Activated T-helper 1 cell treated with Interleukin-2 at 50 U/mL for 16 hours (primary cell): ENCODE data around the gene IQCM.

Source experiments
- DNase-seq: peaks from one replicate; pipeline ENCODE4 v3.0.0-alpha.2; 2020; ENCODE audit warnings: low read depth

The IQCM gene

GRCh38 chr4:149815743-149816142, at the start of gene IQCM:
Gene IQCM (minus strand): TSS chr4:149815843. CDS start chr4:149742691, 73,152 bp downstream.
- no peak for DNase-seq

GRCh38 chr4:149857446-149857845, 41.8 kb upstream of the IQCM start:
- no peak for DNase-seq

GRCh38 chr4:149845743-149846142, 30.1 kb upstream of the IQCM start:
- no peak for DNase-seq

- DNase-seq, result no peak
These were observed 26.0 kb upstream of the IQCM start for GRCh38 chr4:149841686-149842085.

- DNase-seq, result no peak
These were observed 22.4 kb upstream of the IQCM start for GRCh38 chr4:149838036-149838435.

DNA sequence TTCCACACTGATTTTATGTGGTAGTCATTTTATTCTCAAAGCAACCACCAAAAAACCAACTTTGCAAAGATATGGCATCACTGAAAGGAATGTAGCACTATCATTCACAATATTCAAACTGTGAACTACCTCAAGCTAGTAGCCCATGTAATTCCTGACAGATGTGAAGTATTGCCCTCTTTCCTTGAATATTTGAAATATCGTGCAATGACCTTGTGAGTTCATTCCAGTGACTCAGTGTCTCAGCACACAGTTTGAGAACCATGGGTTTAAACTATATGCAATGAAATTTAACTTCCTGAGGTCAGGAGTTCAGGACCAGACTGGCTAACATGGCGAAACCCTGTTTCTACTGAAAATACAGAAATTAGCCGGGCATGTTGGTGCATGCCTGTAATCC, 20.9 kb upstream of the IQCM start:
- no peak for DNase-seq

- no peak for DNase-seq
These were observed 19.6 kb upstream of the IQCM start for GRCh38 chr4:149835280-149835679.

GRCh38 chr4:149831656-149832208, 16.1 kb upstream of the IQCM start:
- DNase-seq, result no peak

DNA sequence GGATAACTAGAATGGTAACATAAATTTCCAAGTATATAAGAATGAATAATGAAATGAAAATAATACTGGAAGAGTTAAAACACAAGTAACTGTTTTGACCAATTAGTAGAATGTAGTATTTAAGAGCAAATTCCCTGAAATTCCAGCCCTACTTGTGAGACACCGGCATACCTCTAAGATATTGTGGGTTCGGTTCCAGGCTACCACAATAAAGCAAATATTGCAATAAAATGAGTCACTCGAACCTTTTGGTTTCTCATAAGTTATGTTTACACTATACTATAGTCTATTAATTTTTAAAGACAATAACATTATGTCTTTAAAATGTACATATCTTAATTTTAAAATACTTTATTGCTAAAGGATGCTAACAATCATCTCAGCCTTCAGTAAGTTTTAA, 15.2 kb upstream of the IQCM start:
- no peak for DNase-seq

GRCh38 chr4:149825336-149825735, 9.7 kb upstream of the IQCM start:
- no peak for DNase-seq

- DNase-seq, result no peak
These were observed 8.2 kb upstream of the IQCM start for GRCh38 chr4:149823769-149824221.

GRCh38 chr4:149801416-149801815, 14.2 kb downstream of the IQCM start:
- no peak for DNase-seq

- DNase-seq, result no peak
These were observed 16.1 kb downstream of the IQCM start for GRCh38 chr4:149799546-149799945.

DNA sequence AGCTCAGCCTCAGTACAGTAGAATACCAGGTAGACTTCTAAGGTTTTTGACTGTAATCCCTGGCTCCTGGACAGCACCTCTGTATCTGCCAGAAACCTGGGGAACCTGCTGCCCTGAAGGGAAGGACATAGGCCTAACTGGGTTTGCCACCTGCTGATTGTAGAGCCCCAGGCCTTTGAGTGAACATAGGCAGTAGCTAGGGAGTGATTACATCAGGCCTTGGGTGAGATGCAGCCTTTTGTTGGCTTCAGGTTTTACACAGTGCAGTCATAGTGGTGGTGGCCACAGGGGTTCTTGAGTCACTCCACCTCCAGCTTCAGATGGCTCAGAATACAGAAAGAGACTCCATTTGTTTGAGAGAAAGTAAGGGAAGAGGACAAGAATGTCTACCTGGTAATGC, 19.3 kb downstream of the IQCM start:
- no peak for DNase-seq

DNA sequence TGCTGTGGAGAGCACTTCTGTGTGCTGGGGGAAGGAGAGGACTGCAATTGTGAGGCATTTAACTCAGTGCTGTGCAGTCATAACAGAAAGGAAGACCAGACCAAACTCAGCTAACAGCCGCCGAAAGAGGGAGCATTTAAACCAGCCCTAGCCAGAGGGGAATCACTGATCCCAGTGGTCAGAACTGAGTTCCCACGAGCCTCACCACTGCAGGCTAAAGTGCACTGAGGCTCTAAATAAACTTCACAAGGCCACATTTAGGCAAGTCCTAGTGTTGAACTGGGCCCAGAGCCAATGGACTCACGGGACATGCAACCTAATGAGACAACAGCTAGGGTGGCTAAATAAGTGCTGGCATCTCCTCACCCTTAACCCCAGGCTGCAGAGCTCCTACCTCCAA, 20.4 kb downstream of the IQCM start:
- DNase-seq, result no peak

DNA sequence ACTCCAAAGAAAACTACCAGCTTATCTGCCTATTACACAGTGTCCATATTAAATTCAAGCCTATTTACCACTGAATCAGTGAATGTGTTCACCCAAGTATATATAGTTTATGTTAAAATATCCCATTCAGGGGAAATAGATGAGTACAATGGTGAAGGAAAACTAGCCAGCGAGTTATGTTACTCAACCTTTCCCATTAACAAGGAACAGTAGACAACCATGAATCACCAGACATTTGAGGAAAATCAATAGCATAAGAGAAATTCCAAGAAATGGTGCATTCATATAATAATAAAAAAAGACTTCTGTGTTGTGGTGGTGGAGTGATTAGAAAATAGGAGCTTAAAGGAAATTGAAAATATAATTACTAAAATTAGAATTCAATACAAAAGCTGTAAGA, 21.3 kb downstream of the IQCM start:
- no peak for DNase-seq

- DNase-seq, result no peak
These were observed 22.2 kb downstream of the IQCM start for GRCh38 chr4:149793459-149793858.

GRCh38 chr4:149791851-149792250, 23.8 kb downstream of the IQCM start:
- no peak for DNase-seq

DNA sequence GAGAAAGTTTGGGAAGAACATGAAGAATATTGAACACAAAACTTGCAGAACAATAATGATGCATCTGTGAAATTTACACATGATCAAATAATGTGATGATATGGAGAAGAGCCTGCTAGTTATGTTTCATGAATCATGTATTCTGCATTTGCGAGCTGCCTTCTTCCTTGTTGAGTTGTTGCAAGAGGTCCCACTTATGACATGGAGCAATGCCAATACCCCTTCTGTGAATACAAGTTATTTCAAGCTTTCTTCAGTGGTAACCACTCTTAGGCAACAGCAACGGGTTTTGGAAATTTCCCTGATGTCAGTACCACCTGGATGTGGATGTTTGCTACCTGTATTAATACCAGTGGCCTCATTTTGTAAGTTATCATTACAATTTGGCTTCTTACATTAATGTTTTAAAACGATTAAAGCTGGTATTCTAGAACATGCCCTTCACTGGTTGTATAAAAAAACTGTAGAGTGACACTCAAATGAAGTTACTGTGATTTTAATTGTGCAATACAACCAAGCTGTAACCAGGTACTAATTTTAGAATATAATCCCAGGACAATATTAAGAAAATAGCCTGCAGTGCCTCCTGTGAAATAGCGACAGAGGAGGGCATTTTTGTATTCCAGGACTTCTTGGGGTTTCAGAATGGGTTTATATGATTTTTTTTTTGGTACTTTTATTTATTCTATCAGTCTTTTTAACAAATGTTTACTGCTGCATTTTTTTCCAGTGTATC, 25.3 kb downstream of the IQCM start:
- DNase-seq, result no peak

DNA sequence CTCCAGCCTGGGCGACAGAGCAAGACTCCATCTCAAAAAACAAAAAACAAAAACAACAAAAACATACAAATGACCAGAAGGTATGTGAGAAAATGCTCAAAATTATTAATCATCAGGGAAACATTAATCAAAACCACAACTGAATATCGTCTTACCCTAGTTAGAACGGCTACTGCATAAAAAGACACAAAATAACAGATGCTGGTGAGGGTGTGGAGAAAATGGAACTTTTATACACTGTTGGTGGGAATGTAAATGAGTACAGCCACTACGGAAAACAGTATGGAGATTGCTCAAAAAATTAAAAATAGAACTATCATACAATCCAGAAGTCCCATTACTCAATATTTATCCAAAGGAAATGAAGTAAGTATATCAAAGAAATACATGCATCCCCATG, 27.3 kb downstream of the IQCM start:
- no peak for DNase-seq

GRCh38 chr4:149785696-149786431, 29.8 kb downstream of the IQCM start:
- no peak for DNase-seq

DNA sequence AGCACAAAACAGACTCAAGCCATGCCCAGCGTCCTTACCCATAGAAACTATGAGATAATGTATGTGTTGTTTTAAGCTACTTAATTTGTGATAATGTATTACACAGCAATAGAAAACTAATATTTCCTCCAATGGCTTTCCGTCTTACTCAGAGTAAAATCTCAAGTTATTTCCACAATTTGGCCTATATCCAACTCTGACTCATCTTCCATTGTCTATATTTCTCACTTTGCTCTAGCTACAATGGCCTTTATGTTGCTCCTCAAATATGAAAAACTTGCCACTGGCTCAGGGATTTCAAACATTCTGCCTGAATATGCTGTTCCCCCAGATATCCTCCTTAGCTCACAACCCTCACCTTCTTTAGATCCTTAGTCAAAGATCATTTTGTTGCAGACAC, 31.6 kb downstream of the IQCM start:
- no peak for DNase-seq

GRCh38 chr4:149781150-149781549, 34.5 kb downstream of the IQCM start:
- no peak for DNase-seq
